Endothelial cell of coronary artery (primary cell): ENCODE measurements around the gene CMTM4. TPM values are rescaled to one million over a fixed set of nuclear protein-coding genes. Genes with fewer than 3 reads are reported as not detected.

Source experiments
- total RNA-seq: library from RNA; depleted of rRNA; stranded (reverse); fragments of >200 nt; gene quantifications from 2 replicates; pipeline ENCODE4 v1.2.3, GENCODE V29; 2014

CMTM4 gene
- 6.9 and 14.5 TPM in 2 replicates for total RNA-seq

GRCh38 chr16:66696669-66697630 lies at the start of gene CMTM4:
TSS of gene CMTM4 (minus strand) at chr16:66696743. CDS start at chr16:66696525, 218 bp downstream.

GRCh38 chr16:66604376-66605176 lies 92.0 kb downstream of the CMTM4 start, which contains the start of gene CMTM3:
TSS of gene CMTM3 (plus strand) at chr16:66604704. CDS start at chr16:66604806, 102 bp downstream.

GRCh38 chr16:66578651-66579531 lies 117.7 kb downstream of the CMTM4 start, which contains the start of gene CMTM2:
TSS of gene CMTM2 (plus strand) at chr16:66579463. CDS start at chr16:66579608, 145 bp downstream.

GRCh38 chr16:66566051-66566901 lies 130.3 kb downstream of the CMTM4 start, which contains the start of gene CMTM1:
TSS of gene CMTM1 (plus strand) at chr16:66566439. CDS start at chr16:66566514, 75 bp downstream.

Other genes with a start within 250 kb of the CMTM4 start
- 20.2 and 28.0 TPM in 2 replicates for gene TK2, start 146.6 kb downstream of the CMTM4 start, total RNA-seq
- gene CKLF, start 144.2 kb downstream of the CMTM4 start, total RNA-seq: 59.4 and 79.1 TPM in 2 replicates
- 2.4 and 2.5 TPM in 2 replicates for gene CMTM1, start 130.3 kb downstream of the CMTM4 start, total RNA-seq
- 0.09 TPM in 1 of 2 replicates, not detected in the other for gene CMTM2, start 117.3 kb downstream of the CMTM4 start, total RNA-seq
- gene CMTM3, start 92.0 kb downstream of the CMTM4 start, total RNA-seq: 14.1 and 22.8 TPM in 2 replicates
- 130 and 181 TPM in 2 replicates for gene DYNC1LI2, start 54.9 kb upstream of the CMTM4 start, total RNA-seq
- gene TERB1, start 104.8 kb upstream of the CMTM4 start, total RNA-seq: under 0.01 TPM in 1 of 2 replicates, not detected in the other
- 70.5 and 88.9 TPM in 2 replicates for gene NAE1, start 134.2 kb upstream of the CMTM4 start, total RNA-seq
- not detected in 2 replicates for gene CA7, start 147.7 kb upstream of the CMTM4 start, total RNA-seq
- gene PDP2, start 183.8 kb upstream of the CMTM4 start, total RNA-seq: 4.9 and 8.5 TPM in 2 replicates
- gene CDH16, start 222.1 kb upstream of the CMTM4 start, total RNA-seq: not detected in 2 replicates
- gene RRAD, start 228.8 kb upstream of the CMTM4 start, total RNA-seq: 0.45 and 1.0 TPM in 2 replicates
- 171 and 191 TPM in 2 replicates for gene CIAO2B, start 237.7 kb upstream of the CMTM4 start, total RNA-seq
- 14.7 and 14.9 TPM in 2 replicates for gene CES2, start 238.8 kb upstream of the CMTM4 start, total RNA-seq